ENCODE measurements around the gene TMEM198. TPM values are rescaled to one million over a fixed set of nuclear protein-coding genes. Genes with fewer than 3 reads are reported as not detected.
A peak's percentile ranks its signal among the peaks of the same experiment; 100 is the strongest.

TMEM198 gene
- polyA plus RNA-seq, 1 donor from 2014 or later, result 44.0 TPM

- Histone ChIP-seq H3K36me3 (ENCODE audit: insufficient read depth, low read length) (peaks cover 5% of the 10 kb centered on the region), H3K27me3 (ENCODE audit: insufficient read depth, low read depth, low read length) (no peaks in the 10 kb centered on the region), H3K79me2 (replicated peaks; ENCODE audit: insufficient read depth, low read length) (peaks cover 17% of the 10 kb centered on the region), H3K9ac (ENCODE audit: low read length) (peak overlapping the region; percentile 97), H4K20me1 (ENCODE audit: insufficient read depth) (peaks cover 2% of the 10 kb centered on the region), H2AFZ (ENCODE audit: low read depth, low read length) (no peak overlapping the region), H3K4me2 (ENCODE audit: low read length) (peak overlapping the region; percentile 90), H3K4me3 (ENCODE audit: low read length) (peak overlapping the region; percentile 90), H3F3A (ENCODE audit: insufficient read depth, low read length, poor library complexity, severe bottlenecking) (no peaks in the 10 kb centered on the region), H3K9me3 (ENCODE audit: low read length) (no peaks in the 10 kb centered on the region), H3K27ac (ENCODE audit: low read length) (no peak overlapping the region), H3K9me2 (ENCODE audit: insufficient read depth, low read length) (no peaks in the 10 kb centered on the region)
- TF ChIP-seq EP300 (conservative IDR thresholded peaks at IDR 0.05; ENCODE audit: poor library complexity, severe bottlenecking), result no peak
- no peak for TF ChIP-seq CTCF (IDR thresholded peaks at IDR 0.05; ENCODE audit: poor library complexity, severe bottlenecking)
- no peak for TF ChIP-seq MXI1 (conservative IDR thresholded peaks at IDR 0.05; ENCODE audit: poor library complexity, severe bottlenecking)
- TF ChIP-seq REST (IDR thresholded peaks at IDR 0.05; ENCODE audit: borderline replicate concordance), result no peak
- TF ChIP-seq TAF1 (IDR thresholded peaks at IDR 0.05; ENCODE audit: low read depth), result no peak
- TF ChIP-seq SMC3 (conservative IDR thresholded peaks at IDR 0.05; ENCODE audit: poor library complexity), result no peak
- no peak for TF ChIP-seq RAD21 (conservative IDR thresholded peaks at IDR 0.05)
- no peak for TF ChIP-seq POLR2AphosphoS5 (IDR thresholded peaks at IDR 0.05)
- TF ChIP-seq EZH2 (IDR thresholded peaks at IDR 0.05; ENCODE audit: borderline replicate concordance, insufficient read depth, low read length, poor library complexity, severe bottlenecking), result no peak
Observed at GRCh38 chr2:219545295-219545942, 1.6 kb downstream of the TMEM198 start.

- Histone ChIP-seq H2AFZ (ENCODE audit: low read depth, low read length) (no peak overlapping the region), H3K4me3 (ENCODE audit: low read length) (peak overlapping the region; percentile 90), H4K20me1 (ENCODE audit: insufficient read depth) (peaks cover 2% of the 10 kb centered on the region), H3K36me3 (ENCODE audit: insufficient read depth, low read length) (no peaks in the 10 kb centered on the region), H3K27me3 (ENCODE audit: insufficient read depth, low read depth, low read length) (no peaks in the 10 kb centered on the region), H3K4me2 (ENCODE audit: low read length) (no peak overlapping the region), H3K27ac (ENCODE audit: low read length) (no peak overlapping the region), H3K79me2 (replicated peaks; ENCODE audit: insufficient read depth, low read length) (peaks cover 17% of the 10 kb centered on the region), H3F3A (ENCODE audit: insufficient read depth, low read length, poor library complexity, severe bottlenecking) (no peaks in the 10 kb centered on the region), H3K9ac (ENCODE audit: low read length) (no peak overlapping the region), H3K9me3 (ENCODE audit: low read length) (no peaks in the 10 kb centered on the region), H3K9me2 (ENCODE audit: insufficient read depth, low read length) (no peaks in the 10 kb centered on the region)
- TF ChIP-seq EP300 (conservative IDR thresholded peaks at IDR 0.05; ENCODE audit: poor library complexity, severe bottlenecking) (no peak), POLR2AphosphoS5 (IDR thresholded peaks at IDR 0.05) (no peak), EZH2 (IDR thresholded peaks at IDR 0.05; ENCODE audit: borderline replicate concordance, insufficient read depth, low read length, poor library complexity, severe bottlenecking) (no peak), CTCF (IDR thresholded peaks at IDR 0.05; ENCODE audit: poor library complexity, severe bottlenecking) (no peak), REST (IDR thresholded peaks at IDR 0.05; ENCODE audit: borderline replicate concordance) (no peak), SMC3 (conservative IDR thresholded peaks at IDR 0.05; ENCODE audit: poor library complexity) (no peak), MXI1 (conservative IDR thresholded peaks at IDR 0.05; ENCODE audit: poor library complexity, severe bottlenecking) (no peak), TAF1 (IDR thresholded peaks at IDR 0.05; ENCODE audit: low read depth) (no peak), RAD21 (conservative IDR thresholded peaks at IDR 0.05) (no peak)
Observed at GRCh38 chr2:219545943-219546352, 2.1 kb downstream of the TMEM198 start.
